SH-SY5Y (cell line): ENCODE measurements around the gene PSMD8.

ENCODE experiments used
- GATA2 ChIP-seq: IDR thresholded peaks from 2 replicates; pipeline ENCODE4 v1.6.1; 2011; ENCODE audit warnings: mild to moderate bottlenecking, low read depth, low read length
- GATA3 ChIP-seq: IDR thresholded peaks from 2 replicates; pipeline ENCODE4 v1.6.1; 2011; ENCODE audit warnings: low read depth, mild to moderate bottlenecking, low read length, moderate library complexity

GRCh38 chr19:38352611-38353010 lies 21.8 kb upstream of the PSMD8 start:
- TF ChIP-seq GATA2 = no peak
- TF ChIP-seq GATA3 = no peak
